Loucy (cell line): ENCODE measurements around the gene ANKRD55.
"Not testable (repeated sequence)": the region's sequence is repeated elsewhere in the genome, so short reads cannot be mapped to it uniquely, and the experiment has no call there.

ENCODE experiments used
- H2AFZ ChIP-seq: fragments of 200-600 bp; sonication (generic); 2 replicates; pipeline ENCODE4 v1.6.0; 2016; ENCODE audit warnings: antibody characterized with exemption, mild to moderate bottlenecking, low read length, moderate library complexity
- H3F3A ChIP-seq: fragments of 200-600 bp; 2 replicates; pipeline ENCODE4 v1.6.0; 2016; ENCODE audit warnings: antibody characterized with exemption, low read depth, mild to moderate bottlenecking
- H3K27me3 ChIP-seq: fragments of 200-600 bp; sonication (generic); 2 replicates; pipeline ENCODE4 v1.6.1; 2014; ENCODE audit warnings: low read length, mild to moderate bottlenecking; ENCODE audit not compliant: insufficient read depth, poor library complexity, severe bottlenecking
- H3K36me3 ChIP-seq: fragments of 200-600 bp; sonication (generic); 2 replicates; pipeline ENCODE4 v1.6.1; 2016; ENCODE audit warnings: low read length; ENCODE audit not compliant: insufficient read depth
- H3K4me1 ChIP-seq: fragments of 200-600 bp; sonication (generic); 2 replicates; pipeline ENCODE4 v1.5.1; 2014; ENCODE audit warnings: low read length, mild to moderate bottlenecking; ENCODE audit not compliant: insufficient read depth, poor library complexity, severe bottlenecking
- H3K4me2 ChIP-seq: fragments of 200-600 bp; sonication (generic); 2 replicates; pipeline ENCODE4 v1.6.0; 2014; ENCODE audit warnings: antibody characterized with exemption, low read length, low read depth, mild to moderate bottlenecking; ENCODE audit not compliant: poor library complexity, severe bottlenecking
- H3K4me3 ChIP-seq: fragments of 200-600 bp; sonication (generic); 2 replicates; pipeline ENCODE4 v1.5.1; 2014; ENCODE audit warnings: low read length, mild to moderate bottlenecking, mixed read lengths; ENCODE audit not compliant: poor library complexity, severe bottlenecking
- H3K79me2 ChIP-seq: fragments of 200-600 bp; sonication (generic); 2 replicates; pipeline ENCODE4 v1.6.1; 2014; ENCODE audit warnings: low read length; ENCODE audit not compliant: insufficient read depth
- H3K9ac ChIP-seq: fragments of 200-600 bp; sonication (generic); 2 replicates; pipeline ENCODE4 v1.6.0; 2014; ENCODE audit warnings: mild to moderate bottlenecking, low read depth, low read length, moderate library complexity; ENCODE audit not compliant: poor library complexity, severe bottlenecking
- H3K9me2 ChIP-seq: fragments of 200-600 bp; sonication (generic); replicated peaks from 2 replicates; pipeline ENCODE4 v1.6.1; 2016; ENCODE audit warnings: low read depth, low read length, mixed read lengths
- H3K9me3 ChIP-seq: fragments of 200-600 bp; sonication (generic); 2 replicates; pipeline ENCODE4 v1.6.1; 2014; ENCODE audit warnings: mild to moderate bottlenecking, antibody characterized with exemption, low read length, low read depth; ENCODE audit not compliant: insufficient read depth
- H4K20me1 ChIP-seq: fragments of 200-600 bp; sonication (generic); 2 replicates; pipeline ENCODE4 v1.6.0; 2014; ENCODE audit warnings: antibody characterized with exemption, low read length, mild to moderate bottlenecking; ENCODE audit not compliant: insufficient read depth, poor library complexity, severe bottlenecking
- EZH2phosphoT487 ChIP-seq: fragments of 200-600 bp; IDR thresholded peaks from 2 replicates; pipeline ENCODE4 v1.6.1; 2018; ENCODE audit warnings: antibody characterized with exemption, mild to moderate bottlenecking, moderate library complexity, borderline replicate concordance
- TF ChIP-seq, protein P1 (sequence below): fragments of 200-600 bp; sonication (generic); conservative IDR thresholded peaks from 2 replicates; pipeline ENCODE4 v1.5.1; 2014; ENCODE audit warnings: mild to moderate bottlenecking, antibody characterized with exemption, low read length

The ANKRD55 gene

GRCh38 chr5:56270568-56271392 is 37.6 kb upstream of the ANKRD55 start:
- Histone ChIP-seq H3K9me3 (no peaks in the 10 kb centered on the region), H3K79me2 (no peaks in the 10 kb centered on the region), H2AFZ (no peak overlapping the region), H3K9me2 (no peaks in the 10 kb centered on the region), H3K4me3 (no peak overlapping the region), H3F3A (no peaks in the 10 kb centered on the region), H3K4me1 (no peaks in the 10 kb centered on the region), H3K9ac (no peak overlapping the region), H3K36me3 (no peaks in the 10 kb centered on the region), H3K4me2 (no peak overlapping the region), H3K27me3 (no peaks in the 10 kb centered on the region), H4K20me1 (no peaks in the 10 kb centered on the region)
- TF ChIP-seq EZH2phosphoT487 = no peak
- TF ChIP-seq, protein P1, sequence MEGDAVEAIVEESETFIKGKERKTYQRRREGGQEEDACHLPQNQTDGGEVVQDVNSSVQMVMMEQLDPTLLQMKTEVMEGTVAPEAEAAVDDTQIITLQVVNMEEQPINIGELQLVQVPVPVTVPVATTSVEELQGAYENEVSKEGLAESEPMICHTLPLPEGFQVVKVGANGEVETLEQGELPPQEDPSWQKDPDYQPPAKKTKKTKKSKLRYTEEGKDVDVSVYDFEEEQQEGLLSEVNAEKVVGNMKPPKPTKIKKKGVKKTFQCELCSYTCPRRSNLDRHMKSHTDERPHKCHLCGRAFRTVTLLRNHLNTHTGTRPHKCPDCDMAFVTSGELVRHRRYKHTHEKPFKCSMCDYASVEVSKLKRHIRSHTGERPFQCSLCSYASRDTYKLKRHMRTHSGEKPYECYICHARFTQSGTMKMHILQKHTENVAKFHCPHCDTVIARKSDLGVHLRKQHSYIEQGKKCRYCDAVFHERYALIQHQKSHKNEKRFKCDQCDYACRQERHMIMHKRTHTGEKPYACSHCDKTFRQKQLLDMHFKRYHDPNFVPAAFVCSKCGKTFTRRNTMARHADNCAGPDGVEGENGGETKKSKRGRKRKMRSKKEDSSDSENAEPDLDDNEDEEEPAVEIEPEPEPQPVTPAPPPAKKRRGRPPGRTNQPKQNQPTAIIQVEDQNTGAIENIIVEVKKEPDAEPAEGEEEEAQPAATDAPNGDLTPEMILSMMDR = peak; percentile 91

- H4K20me1 ChIP-seq = no peaks in the 10 kb centered on the region
- H3K9me3 ChIP-seq = no peaks in the 10 kb centered on the region
- H3K4me2 ChIP-seq = no peak overlapping the region
- no peaks in the 10 kb centered on the region for H3K4me1 ChIP-seq
- no peak overlapping the region for H3K9ac ChIP-seq
- no peaks in the 10 kb centered on the region for H3K9me2 ChIP-seq
- no peaks in the 10 kb centered on the region for H3F3A ChIP-seq
- no peaks in the 10 kb centered on the region for H3K27me3 ChIP-seq
- no peak overlapping the region for H3K4me3 ChIP-seq
- no peaks in the 10 kb centered on the region for H3K36me3 ChIP-seq
- no peaks in the 10 kb centered on the region for H3K79me2 ChIP-seq
- TF ChIP-seq, protein P1 = no peak
- TF ChIP-seq EZH2phosphoT487 = no peak
- no peak overlapping the region for H2AFZ ChIP-seq
These were observed 36.9 kb upstream of the ANKRD55 start for GRCh38 chr5:56270058-56270457.

DNA sequence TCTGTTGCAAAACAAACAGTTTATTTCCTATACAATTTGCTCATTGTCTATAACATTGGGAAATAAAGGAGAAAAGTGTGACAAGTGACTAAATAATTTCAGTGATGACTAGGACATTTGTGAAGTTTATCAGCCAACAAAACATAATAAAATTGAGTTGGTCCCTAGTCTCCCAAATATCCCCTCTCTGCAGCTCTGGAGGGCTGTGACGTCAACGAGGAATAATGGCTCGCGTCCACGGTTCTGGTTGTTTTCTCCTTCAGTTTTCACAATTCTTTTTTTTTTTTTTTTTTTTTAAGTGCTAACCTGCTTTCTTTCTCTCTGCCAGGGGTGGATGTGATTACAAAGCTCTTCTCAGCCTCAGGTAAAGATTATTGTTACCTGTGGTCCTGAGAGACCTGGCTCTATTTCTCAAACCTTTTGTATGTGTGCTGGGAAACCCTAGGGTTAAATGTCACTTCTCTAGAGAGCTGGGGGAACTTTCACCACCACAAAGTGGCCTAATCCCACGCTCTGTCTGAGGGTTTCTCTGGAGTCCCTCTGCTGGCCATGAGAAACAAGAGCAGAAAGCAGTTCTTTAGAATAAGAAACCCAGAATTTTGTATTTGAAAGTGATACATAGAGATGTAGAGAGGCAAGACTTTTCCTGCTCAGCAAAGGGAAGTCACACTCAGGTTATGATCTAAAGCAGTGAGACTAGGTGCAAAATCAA is 36.2 kb upstream of the ANKRD55 start:
- Histone ChIP-seq H4K20me1 (no peaks in the 10 kb centered on the region), H3K9me2 (no peaks in the 10 kb centered on the region), H3K4me2 (no peak overlapping the region), H3F3A (no peaks in the 10 kb centered on the region), H3K4me1 (no peaks in the 10 kb centered on the region), H3K27me3 (no peaks in the 10 kb centered on the region), H3K9ac (no peak overlapping the region), H3K79me2 (no peaks in the 10 kb centered on the region), H2AFZ (no peak overlapping the region), H3K4me3 (no peak overlapping the region), H3K36me3 (no peaks in the 10 kb centered on the region), H3K9me3 (no peaks in the 10 kb centered on the region)
- TF ChIP-seq, protein P1 = peak; percentile 55
- TF ChIP-seq EZH2phosphoT487 = no peak

GRCh38 chr5:56268707-56269106 is 35.6 kb upstream of the ANKRD55 start:
- H3K4me1 ChIP-seq, H3K27me3 ChIP-seq, H3K36me3 ChIP-seq, H3K4me3 ChIP-seq, H3K9ac ChIP-seq, H3K9me2 ChIP-seq, H3K4me2 ChIP-seq, H3K9me3 ChIP-seq, H3F3A ChIP-seq, H4K20me1 ChIP-seq, H2AFZ ChIP-seq, H3K79me2 ChIP-seq: not testable (repeated sequence)
